ENCODE measurements around the gene F10.
"Not testable (repeated sequence)": the region's sequence is repeated elsewhere in the genome, so short reads cannot be mapped to it uniquely, and the experiment has no call there.

The F10 gene

DNA sequence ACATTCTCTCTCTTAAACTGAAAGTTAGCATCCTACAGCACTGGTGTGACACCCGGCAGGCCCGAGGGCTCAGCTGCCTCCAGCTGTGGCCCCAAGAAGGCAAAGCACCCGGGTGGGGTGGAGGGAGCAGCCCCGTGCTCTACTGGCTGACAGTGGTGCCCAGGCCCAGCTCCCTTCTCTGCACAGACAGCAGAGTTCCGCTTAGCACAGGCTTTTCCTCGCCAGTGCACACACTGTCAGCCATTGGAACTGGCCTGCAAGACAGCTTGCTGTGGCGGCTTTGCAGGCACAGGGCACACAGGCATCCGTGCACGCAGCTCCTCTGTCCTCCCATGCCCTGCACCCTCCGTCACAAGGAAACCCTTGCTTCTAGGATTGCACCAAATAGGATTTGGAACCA, 20.3 kb upstream of the F10 start:
- DNase-seq (ENCODE audit: low read depth) = not testable (repeated sequence)

DNA sequence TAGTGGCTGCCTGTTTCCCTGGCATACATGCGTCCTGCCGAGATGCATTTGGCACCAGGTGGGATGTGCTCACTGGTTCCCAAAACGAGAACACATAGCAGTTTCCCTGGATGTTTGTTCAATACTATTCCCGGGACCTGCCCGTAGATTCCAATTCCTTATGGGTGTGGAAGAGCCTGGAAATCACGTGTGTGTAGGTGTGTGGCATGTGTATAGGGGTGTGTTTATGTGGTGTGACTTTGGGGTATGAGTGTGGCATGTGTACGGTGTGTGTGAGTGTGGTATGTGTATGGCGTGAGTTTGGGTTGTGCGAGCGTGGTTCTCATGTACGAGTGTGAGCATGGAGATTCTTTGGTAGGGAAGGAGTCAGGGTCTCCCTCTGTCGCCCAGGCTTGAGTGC, 19.9 kb upstream of the F10 start:
- DNase-seq (ENCODE audit: low read depth) = no peak

DNA sequence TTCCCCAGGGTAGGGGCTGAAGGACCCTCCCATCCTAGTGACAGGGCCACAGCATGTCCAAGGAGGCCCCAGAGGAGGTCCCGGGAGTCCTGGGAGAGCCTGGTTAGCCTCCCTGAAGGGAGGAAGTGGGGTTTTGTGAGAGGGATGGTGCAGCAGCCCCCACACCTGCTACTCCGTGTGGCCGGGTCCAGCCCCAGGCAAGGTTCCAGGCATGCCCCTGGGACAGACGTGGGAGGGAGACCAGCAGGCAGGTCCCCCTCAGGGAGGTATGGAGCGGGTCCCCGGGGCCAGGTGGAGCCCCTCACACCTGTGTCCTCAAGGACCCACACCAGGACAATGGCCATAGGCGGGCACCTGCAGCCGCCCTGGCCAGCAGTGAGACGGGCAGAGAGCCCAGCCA, 19.0 kb upstream of the F10 start:
- no peak for DNase-seq (ENCODE audit: low read depth)

DNA sequence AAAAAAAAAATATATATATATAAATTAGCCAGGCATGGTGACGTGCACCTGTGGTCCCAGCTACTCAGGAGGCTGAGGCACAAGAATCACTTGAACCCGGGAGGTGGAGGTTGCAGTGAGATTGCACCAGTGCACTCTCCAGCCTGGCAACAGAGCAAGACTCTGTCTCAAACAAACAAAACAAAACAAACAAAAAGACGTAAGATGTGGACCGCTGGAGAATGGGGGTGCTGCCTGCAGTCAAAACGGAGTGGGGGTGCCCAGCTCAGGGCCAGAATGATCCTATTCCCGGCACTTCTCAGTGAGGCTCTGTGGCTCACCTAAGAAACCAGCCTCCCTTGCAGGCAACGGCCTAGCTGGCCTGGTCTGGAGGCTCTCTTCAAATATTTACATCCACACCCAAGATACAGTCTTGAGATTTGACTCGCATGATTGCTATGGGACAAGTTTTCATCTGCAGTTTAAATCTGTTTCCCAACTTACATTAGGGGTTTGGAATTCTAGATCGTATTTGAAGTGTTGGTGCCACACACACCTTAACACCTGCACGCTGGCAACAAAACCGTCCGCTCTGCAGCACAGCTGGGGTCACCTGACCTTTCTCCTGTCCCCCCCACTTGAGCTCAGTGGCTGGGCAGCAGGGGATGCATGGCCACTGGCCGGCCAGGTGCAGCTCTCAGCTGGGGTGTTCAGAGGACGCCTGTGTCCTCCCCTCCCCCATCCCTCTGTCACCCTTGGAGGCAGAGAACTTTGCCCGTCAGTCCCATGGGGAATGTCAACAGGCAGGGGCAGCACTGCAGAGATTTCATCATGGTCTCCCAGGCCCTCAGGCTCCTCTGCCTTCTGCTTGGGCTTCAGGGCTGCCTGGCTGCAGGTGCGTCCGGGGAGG, 17.3 kb upstream of the F10 start, which contains the start of gene F7:
Gene F7 (plus strand): TSS at position 760 of the 889 bp plus-strand sequence. CDS start 51 bp downstream, at position 811.
- no peak for DNase-seq (ENCODE audit: low read depth)

DNA sequence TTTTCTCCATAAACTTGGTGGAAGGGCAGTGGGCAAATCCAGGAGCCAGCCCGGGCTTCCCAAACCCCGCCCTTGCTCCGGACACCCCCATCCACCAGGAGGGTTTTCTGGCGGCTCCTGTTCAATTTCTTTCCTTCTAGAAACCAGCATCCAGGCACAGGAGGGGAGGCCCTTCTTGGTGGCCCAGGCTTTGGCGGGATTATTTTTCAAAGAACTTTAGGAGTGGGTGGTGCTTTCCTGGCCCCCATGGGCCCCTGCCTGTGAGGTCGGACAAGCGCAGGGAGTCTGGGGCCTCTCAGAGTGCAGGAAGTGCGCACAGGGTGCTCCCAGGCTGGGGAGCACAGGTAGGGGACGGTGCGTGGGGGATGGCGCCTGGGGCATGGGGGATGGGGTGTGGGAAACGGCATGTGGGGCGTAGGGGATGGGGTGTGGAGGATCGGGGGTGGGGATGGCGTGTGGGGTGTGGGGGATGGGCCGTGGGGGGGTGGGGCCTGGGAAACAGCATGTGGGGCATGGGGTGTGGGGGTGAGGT, 16.6 kb upstream of the F10 start:
- DNase-seq (ENCODE audit: low read depth) = no peak

DNA sequence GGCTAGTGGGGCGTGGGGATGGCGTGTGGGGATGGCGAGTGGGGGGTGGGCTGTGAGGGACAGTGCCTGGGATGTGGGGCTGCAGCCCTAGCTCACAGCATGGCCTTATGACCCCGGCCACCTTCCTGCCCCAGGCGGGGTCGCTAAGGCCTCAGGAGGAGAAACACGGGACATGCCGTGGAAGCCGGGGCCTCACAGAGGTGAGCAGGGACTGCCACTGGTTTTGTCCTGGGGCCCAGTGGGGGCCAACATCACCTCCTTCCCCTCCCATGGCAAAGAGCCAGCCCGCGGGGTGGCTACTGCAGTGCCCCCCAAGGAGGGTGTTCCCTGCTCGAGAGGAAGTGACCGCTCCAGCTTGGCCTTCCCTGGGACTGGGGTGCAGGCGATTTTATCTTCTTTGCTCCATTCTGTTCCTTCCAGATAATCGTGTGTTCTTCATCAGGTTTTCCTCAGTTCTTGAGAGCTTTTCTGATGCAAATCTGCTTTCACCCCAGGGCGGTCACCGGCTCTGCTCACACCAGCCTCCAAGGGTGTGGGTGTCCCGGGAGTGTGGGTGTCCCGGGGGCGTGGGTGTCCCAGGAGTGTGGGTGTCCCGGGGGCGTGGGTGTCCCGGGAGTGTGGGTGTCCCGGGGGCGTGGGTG, 15.8 kb upstream of the F10 start:
- no peak for DNase-seq (ENCODE audit: low read depth)

DNA sequence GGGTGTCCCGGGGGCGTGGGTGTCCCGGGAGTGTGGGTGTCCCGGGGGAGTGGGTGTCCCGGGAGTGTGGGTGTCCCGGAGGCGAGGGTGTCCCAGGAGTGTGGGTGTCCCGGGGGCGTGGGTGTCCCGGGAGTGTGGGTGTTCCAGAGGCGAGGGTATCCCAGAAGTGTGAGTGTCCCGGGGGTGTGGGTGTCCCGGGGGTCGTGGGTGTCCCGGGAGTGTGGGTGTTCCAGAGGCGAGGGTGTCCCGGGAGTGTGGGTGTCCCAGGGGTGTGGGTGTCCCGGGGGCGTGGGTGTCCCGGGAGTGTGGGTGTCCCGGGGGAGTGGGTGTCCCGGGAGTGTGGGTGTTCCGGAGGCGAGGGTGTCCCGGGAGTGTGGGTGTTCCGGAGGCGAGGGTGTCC, 14.1 kb upstream of the F10 start:
- not testable (repeated sequence) for DNase-seq (ENCODE audit: low read depth)

DNA sequence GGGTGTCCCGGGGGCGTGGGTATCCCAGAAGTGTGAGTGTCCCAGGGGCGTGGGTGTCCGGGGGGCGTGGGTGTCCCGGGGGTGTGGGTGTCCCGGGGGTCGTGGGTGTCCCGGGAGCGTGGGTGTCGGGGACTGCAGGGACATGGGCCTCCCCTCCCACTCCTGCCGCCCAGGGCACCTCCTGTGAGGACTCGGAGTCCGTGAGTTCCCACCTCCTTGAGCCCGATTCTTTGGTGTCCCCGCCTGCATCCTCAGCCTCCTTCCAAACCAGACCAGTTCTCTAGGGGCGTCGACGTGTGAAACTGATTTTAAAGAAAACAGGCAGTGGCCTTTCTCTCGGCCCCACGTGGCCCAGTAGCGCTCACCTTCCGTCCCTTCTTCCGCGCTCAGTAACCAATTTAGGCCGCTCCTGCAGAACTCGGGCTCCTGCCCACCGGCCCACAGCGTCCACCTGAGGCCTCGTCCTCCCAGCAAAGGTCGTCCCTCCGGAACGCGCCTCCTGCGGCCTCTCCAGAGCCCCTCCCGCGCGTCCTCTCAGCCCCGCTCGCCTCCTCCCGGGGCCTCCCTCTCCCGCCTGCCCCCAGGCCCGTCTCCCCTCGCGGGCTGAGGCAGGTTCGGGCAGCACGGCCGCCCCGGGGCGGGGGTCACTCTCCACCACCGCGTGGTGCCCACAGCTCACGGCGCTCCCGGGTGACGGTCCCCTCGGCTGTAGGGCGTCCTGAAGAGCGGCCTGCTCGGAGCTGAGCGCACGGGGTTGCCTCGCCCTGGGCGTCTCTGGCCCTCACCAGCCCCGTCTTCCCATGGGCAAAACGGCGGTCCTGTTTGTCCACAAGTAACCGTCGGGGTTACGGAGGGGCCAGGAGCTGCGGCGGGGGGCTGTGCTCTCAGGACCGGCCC, 13.2 kb upstream of the F10 start:
- no peak for DNase-seq (ENCODE audit: low read depth)

DNA sequence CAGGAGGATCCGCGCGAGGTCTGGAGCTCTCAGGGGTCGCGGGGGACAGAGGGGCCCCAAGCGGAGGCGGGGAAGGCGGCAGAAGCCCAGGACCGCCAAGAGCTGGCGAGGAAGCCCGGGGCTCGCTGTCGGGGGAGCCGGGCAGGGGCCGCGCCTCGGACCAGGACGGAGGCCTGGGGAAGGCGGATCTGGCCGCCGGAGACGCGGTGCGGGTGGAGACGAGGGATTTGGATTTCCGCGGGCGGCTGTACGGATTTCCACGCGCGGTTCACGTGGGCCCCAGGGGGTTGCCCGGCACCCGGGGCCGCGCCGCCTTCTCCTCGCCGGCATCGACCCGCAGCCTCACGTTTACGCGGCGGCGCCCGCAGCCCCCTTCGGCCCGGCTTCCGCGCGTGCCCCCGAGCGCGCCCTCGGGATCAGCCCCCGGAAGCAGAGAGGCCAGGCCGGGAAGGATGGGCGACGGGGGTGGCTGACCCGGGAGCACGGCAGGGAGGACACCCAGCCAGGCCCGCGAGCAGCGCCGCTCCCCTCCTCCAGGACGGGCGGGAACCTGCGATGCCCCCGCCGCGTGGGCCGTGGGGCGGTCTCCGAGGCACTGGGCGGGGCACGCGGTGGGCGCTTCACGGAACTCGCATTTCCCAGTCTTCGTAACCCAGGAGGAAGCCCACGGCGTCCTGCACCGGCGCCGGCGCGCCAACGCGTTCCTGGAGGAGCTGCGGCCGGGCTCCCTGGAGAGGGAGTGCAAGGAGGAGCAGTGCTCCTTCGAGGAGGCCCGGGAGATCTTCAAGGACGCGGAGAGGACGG, 12.3 kb upstream of the F10 start:
- no peak for DNase-seq (ENCODE audit: low read depth)

DNA sequence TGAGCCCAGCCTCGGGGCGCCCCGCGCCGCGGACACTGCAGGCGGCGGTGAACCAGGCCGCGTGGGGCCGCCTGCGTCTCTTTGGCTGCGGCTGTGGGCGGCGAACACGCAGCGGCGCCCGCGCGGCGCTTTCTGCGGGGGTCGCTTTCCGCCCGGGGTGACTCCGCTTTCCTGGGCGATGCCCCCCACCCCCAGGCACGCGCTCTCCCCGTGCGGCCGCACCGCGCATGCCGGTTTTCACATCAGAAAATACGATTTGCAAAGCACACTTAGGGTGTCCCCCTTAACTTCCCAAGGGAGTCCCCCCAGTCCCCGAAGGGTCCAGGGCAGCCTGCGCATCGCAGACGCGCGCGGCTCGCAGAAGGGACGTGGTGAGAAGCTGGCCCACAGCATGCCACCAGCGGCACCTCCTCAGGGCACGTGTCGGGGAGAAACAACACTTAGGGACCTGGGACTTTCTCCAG, 11.7 kb upstream of the F10 start:
- no peak for DNase-seq (ENCODE audit: low read depth)

DNA sequence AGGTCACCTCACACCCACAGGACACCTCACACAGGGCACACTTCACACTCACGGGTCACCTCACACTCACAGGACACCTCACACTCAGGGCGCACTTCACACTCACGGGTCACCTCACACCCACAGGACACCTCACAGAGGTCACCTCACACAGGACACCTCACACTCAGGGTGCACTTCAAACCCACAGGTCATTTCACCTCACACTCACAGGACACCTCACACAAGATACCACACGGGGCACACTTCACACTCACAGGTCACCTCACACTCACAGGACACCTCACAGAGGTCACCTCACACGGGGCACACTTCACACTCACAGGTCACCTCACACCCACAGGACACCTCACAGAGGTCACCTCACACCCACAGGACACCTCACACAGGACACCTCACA, 10.8 kb upstream of the F10 start:
- not testable (repeated sequence) for DNase-seq (ENCODE audit: low read depth)

DNA sequence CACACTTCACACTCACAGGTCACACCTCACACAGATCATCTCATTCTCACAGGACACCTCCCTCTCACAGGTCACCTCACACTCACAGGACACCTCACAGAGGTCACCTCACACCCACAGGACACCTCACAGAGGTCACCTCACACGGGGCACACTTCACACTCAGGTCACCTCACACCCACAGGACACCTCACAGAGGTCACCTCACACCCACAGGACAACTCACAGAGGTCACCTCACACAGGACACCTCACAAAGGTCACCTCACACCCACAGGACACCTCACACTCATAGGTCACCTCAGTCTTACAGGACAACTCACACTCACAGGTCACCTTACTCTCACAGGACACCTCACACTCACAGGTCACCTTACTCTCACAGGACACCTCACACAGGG, 10.1 kb upstream of the F10 start:
- DNase-seq (ENCODE audit: low read depth) = not testable (repeated sequence)

DNA sequence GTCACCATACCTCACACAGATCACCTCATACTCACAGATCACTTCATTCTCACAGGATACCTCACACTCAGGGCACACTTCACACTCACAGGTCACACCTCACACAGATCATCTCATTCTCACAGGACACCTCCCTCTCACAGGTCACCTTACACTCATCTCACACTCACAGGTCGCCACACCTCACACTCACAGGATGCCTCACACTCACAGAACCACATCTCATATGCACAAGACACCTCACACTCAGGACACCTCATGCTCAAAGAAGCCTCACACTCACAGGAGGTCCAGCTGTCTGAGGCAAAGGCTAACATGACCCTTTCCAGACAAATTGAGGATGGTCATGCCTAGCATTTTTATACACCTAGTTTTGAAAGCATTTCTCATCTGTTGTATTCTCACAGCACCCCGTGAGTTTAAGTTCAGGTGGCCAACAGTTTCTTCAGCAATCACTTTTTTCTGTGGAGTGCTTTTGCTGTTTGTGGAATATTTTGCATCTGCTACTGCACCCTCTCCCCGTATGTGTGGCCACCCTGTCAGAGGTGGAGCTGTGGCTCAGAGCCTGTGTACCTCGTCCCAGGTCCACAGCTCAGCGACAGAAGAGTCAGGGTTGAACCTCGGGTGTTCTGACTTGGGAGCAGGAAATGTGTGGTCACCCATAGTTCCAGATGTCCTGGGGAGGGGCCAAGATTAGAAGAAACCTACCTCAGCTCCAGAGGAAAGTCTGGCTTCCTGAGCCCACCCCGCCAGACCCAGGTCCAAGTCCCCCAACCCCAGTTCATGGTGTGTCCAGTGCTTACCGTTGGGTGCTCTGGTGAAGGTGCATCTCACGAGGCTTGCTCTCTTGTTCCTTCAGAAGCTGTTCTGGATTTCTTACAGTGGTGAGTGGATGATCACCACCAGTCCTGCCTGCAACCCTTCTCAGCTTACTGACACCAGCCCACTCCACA, 9.4 kb upstream of the F10 start:
- no peak for DNase-seq (ENCODE audit: low read depth)

DNA sequence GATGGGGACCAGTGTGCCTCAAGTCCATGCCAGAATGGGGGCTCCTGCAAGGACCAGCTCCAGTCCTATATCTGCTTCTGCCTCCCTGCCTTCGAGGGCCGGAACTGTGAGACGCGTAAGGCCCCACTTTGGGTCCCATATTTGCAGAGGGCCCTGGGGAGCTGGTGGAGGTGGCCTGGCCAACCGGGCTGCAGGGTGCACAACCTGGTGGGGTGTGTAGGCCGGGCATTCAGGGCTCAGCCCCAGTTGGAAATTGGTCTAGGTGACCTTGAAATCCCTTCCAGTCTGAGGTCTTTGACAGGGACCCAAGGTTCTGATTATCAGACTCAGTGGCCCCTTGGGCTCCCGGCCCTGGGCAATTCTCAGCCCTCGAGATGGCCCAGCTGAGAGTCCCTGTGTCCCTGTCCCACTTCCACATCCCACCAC, 8.7 kb upstream of the F10 start:
- no peak for DNase-seq (ENCODE audit: low read depth)

DNA sequence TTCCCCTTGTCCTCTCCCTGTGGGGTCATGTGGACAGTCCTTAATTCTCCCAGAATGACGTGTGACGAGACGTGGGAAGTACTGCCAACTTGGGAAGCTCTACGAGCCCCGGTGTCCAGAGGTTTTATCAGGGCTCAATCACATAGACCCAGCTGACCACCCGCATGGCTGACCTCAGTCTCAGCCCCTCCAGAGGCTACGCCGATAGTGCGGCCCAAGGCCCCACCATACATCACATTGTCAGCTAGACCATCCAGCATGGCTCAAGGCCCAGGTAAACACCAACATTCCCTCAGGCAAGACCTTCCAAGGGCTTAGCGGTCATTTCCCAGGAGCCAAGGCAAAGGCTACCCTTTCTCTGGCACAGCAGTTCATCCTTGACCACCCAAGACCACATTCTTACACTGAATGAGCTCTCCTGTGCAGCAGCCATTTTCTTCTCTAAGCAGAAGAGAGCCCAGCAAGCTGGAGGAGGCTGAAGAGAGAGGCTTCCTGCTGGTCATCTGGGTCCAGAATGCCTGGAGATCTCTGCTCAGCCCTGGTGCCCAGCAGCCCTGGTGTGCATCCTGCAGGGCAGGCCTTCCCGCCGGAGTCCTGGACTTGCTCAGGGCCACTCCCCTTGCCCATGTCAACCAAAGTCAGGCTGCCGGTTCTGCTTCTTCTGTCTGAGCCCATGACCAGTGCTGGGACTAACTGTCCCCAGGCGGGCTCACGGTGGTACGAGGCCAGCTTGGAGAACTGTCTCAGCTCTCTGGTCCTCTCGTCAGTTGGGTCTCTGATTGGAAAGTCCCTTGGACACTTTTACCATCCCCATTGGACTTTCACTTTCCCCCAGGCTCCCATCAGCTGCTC, 7.9 kb upstream of the F10 start:
- DNase-seq (ENCODE audit: low read depth) = no peak

DNA sequence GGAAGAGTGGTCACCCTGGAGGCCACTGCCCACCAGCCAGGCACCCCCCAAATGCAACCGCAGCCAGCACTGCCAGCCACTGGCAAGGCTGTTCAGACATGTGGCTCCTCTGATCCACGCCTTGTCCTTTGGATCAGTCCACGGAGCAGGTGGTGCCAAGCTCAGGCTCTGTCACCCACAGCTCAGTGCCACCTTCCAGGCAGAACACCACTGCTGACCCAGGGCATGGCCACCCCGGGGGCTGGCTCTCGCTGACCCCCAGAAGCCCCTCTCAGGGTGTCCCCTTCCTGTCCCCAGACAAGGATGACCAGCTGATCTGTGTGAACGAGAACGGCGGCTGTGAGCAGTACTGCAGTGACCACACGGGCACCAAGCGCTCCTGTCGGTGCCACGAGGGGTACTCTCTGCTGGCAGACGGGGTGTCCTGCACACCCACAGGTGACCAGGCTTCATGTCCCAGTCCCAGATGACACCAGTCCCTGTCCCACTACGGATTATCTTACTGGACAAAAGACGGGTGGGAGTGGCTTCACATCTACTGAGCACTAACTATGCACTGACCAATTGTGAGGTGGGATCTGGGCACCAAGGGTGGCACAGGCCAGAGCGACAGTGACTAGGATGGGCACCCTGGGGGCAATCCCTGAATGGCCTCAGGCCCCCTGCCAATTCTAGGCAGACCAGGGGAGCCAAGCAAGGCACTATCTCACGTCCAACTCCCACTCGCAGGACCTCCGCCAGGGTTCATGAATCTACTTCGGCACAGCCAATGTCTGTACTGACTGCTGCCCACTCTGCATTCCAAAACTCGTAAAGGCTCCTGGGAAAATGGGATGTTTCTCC, 7.0 kb upstream of the F10 start:
- no peak for DNase-seq (ENCODE audit: low read depth)

DNA sequence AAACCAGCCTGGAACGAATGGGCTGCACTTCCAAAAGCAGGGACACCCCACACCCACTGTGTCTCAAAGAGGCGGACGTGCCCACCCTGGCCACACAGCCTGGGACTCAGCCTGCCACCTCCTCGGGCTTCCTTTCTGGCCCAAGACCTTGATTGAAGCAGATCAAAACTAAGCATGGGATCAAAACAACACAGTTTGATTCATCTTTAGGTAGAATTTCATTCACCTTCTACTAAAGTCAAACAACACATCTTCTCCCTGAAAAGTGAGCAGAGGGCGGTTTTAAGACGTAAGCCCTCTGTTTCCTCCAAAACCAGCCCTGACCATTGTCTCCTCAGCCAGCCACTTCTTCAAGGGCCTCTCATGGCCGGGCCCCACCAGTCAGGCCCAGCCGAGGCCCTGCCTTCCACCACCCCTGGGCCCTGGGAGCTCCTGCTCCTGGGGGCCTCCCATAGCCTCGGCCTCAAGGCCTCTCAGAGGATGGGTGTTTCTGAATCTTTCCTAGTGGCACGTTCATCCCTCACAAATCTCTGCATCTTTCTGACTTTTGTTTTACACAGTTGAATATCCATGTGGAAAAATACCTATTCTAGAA, 6.3 kb upstream of the F10 start:
- DNase-seq (ENCODE audit: low read depth) = no peak

DNA sequence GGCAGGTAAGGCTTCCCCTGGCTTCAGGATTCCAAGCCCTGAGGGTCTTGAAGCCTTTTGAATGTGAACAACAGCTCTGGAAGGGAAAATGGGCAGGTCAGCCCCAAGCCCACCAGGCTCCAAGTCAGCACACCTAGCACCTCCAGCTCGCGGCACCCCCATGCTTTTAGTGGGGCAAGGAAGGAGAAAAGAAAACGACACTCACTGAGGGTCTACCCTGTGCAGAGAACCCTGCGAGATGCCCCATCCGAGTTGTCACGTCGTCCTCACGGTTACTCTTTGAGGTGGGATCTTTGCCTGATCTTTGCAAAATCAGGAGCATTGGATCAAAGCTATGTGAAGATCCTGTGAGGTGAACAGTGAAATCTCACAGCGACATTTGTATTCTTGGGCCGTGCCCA, 5.7 kb upstream of the F10 start:
- DNase-seq (ENCODE audit: low read depth) = no peak
